Neural progenitor cell (in vitro differentiated cells): ENCODE results near the gene WFDC10A. TPM values are rescaled to one million over a fixed set of nuclear protein-coding genes. Genes with fewer than 3 reads are reported as not detected.
"Not testable (repeated sequence)": the region's sequence is repeated elsewhere in the genome, so short reads cannot be mapped to it uniquely, and the experiment has no call there.

Source experiments
- DNase-seq: peaks from one replicate; pipeline ENCODE4 v3.0.0-alpha.2; 2016; ENCODE audit warnings: low spot score
- H2AFZ ChIP-seq: fragments of 200-600 bp; sonication (generic); replicated peaks from 2 replicates; pipeline ENCODE4 v1.6.1; 2016; ENCODE audit warnings: antibody characterized with exemption
- H3F3A ChIP-seq: fragments of 200-600 bp; sonication (generic); 2 replicates; pipeline ENCODE4 v1.6.1; 2016; ENCODE audit warnings: antibody characterized with exemption, low read depth
- H3K27ac ChIP-seq: fragments of 200-600 bp; sonication (generic); 2 replicates; pipeline ENCODE4 v1.5.1; 2016; ENCODE audit warnings: mild to moderate bottlenecking
- H3K27me3 ChIP-seq: fragments of 200-600 bp; sonication (generic); 2 replicates; pipeline ENCODE4 v1.6.1; 2016; ENCODE audit warnings: mild to moderate bottlenecking, moderate library complexity
- H3K36me3 ChIP-seq: fragments of 200-600 bp; sonication (generic); 2 replicates; pipeline ENCODE4 v1.5.1; 2016
- H3K4me1 ChIP-seq: fragments of 200-600 bp; sonication (generic); 2 replicates; pipeline ENCODE4 v1.6.1; 2016; ENCODE audit warnings: mixed run types
- H3K4me2 ChIP-seq: fragments of 200-600 bp; sonication (generic); 2 replicates; pipeline ENCODE4 v1.6.1; 2016
- H3K4me3 ChIP-seq: fragments of 200-600 bp; sonication (generic); 2 replicates; pipeline ENCODE4 v1.5.1; 2016
- H3K79me2 ChIP-seq: fragments of 200-600 bp; sonication (generic); 2 replicates; pipeline ENCODE4 v1.6.1; 2016; ENCODE audit warnings: low read depth
- H3K9ac ChIP-seq: fragments of 200-600 bp; sonication (generic); 2 replicates; pipeline ENCODE4 v1.6.1; 2016
- H3K9me3 ChIP-seq: fragments of 200-600 bp; sonication (generic); 2 replicates; pipeline ENCODE4 v1.5.1; 2016; ENCODE audit warnings: low read depth
- H4K20me1 ChIP-seq: fragments of 200-600 bp; sonication (generic); 2 replicates; pipeline ENCODE4 v1.6.1; 2016; ENCODE audit warnings: low read depth
- H3K27ac Mint-ChIP-seq: 3 replicates; pipeline ENCODE4 v1.8.0; 2021; ENCODE audit warnings: mixed read lengths
- H3K27me3 Mint-ChIP-seq: 2 replicates; pipeline ENCODE4 v1.8.0; 2022; ENCODE audit warnings: low read depth, mild to moderate bottlenecking, inconsistent platforms, moderate library complexity, mixed read lengths; ENCODE audit not compliant: insufficient read depth
- H3K36me3 Mint-ChIP-seq: 3 replicates; pipeline ENCODE4 v1.8.0; 2021; ENCODE audit warnings: mixed read lengths
- H3K4me1 Mint-ChIP-seq: 3 replicates; pipeline ENCODE4 v1.8.0; 2021; ENCODE audit warnings: mixed read lengths
- H3K4me3 Mint-ChIP-seq: 3 replicates; pipeline ENCODE4 v1.8.0; 2021; ENCODE audit warnings: mild to moderate bottlenecking, moderate library complexity, mixed read lengths
- H3K9me3 Mint-ChIP-seq: 3 replicates; pipeline ENCODE4 v1.8.0; 2020; ENCODE audit warnings: mixed read lengths
- CTCF ChIP-seq: fragments of 200-600 bp; sonication (generic); IDR thresholded peaks from 2 replicates; pipeline ENCODE4 v1.5.1; 2017; ENCODE audit warnings: antibody characterized with exemption, mild to moderate bottlenecking
- EZH2 ChIP-seq: fragments of 200-600 bp; sonication (generic); IDR thresholded peaks from 2 replicates; pipeline ENCODE4 v1.6.1; 2017; ENCODE audit warnings: antibody characterized with exemption, mild to moderate bottlenecking, moderate library complexity
- EZH2phosphoT487 ChIP-seq: fragments of 200-600 bp; sonication (generic); IDR thresholded peaks from 2 replicates; pipeline ENCODE4 v1.6.1; 2017; ENCODE audit warnings: antibody characterized with exemption
- total RNA-seq: library from RNA; depleted of rRNA; stranded (reverse); fragments of >200 nt; gene quantifications from 2 replicates; pipeline ENCODE4 v1.2.3, GENCODE V29; 2015; ENCODE audit warnings: low replicate concordance

Gene WFDC10A
- total RNA-seq, 1 donor from 2014 or later: not detected

- no peaks in the 10 kb centered on the region for H3F3A ChIP-seq
- H3K36me3 ChIP-seq: no peaks in the 10 kb centered on the region
- no peak for DNase-seq
- no peaks in the 10 kb centered on the region for H3K27me3 ChIP-seq
- H2AFZ ChIP-seq: no peak overlapping the region
- peaks cover 7% of the 10 kb centered on the region for H3K27me3 Mint-ChIP-seq
- no peaks in the 10 kb centered on the region for H3K9me3 ChIP-seq
- TF ChIP-seq CTCF (no peak), EZH2phosphoT487 (no peak), EZH2 (no peak)
- no peak overlapping the region for H3K4me3 Mint-ChIP-seq
- H3K36me3 Mint-ChIP-seq: no peaks in the 10 kb centered on the region
- H3K9me3 Mint-ChIP-seq: peaks cover 20% of the 10 kb centered on the region
- no peaks in the 10 kb centered on the region for H3K4me1 ChIP-seq
- no peaks in the 10 kb centered on the region for H4K20me1 ChIP-seq
- H3K27ac Mint-ChIP-seq: no peak overlapping the region
- H3K4me2 ChIP-seq: no peak overlapping the region
- no peaks in the 10 kb centered on the region for H3K4me1 Mint-ChIP-seq
- no peak overlapping the region for H3K9ac ChIP-seq
- no peaks in the 10 kb centered on the region for H3K79me2 ChIP-seq
- H3K4me3 ChIP-seq: no peak overlapping the region
- H3K27ac ChIP-seq: no peak overlapping the region
Observed at GRCh38 chr20:45646875-45647274, 17.3 kb downstream of the WFDC10A start.

- no peaks in the 10 kb centered on the region for H3K79me2 ChIP-seq
- H3K4me3 Mint-ChIP-seq: no peak overlapping the region
- no peak overlapping the region for H3K4me2 ChIP-seq
- H3K4me1 Mint-ChIP-seq: no peaks in the 10 kb centered on the region
- peaks cover 7% of the 10 kb centered on the region for H3K27me3 Mint-ChIP-seq
- DNase-seq: no peak
- H3K9me3 ChIP-seq: no peaks in the 10 kb centered on the region
- no peak overlapping the region for H3K4me3 ChIP-seq
- no peak overlapping the region for H3K27ac Mint-ChIP-seq
- TF ChIP-seq CTCF (no peak), EZH2 (no peak), EZH2phosphoT487 (no peak)
- no peak overlapping the region for H3K27ac ChIP-seq
- H3K9ac ChIP-seq: no peak overlapping the region
- peaks cover 20% of the 10 kb centered on the region for H3K9me3 Mint-ChIP-seq
- H2AFZ ChIP-seq: no peak overlapping the region
- no peaks in the 10 kb centered on the region for H3K27me3 ChIP-seq
- H3K4me1 ChIP-seq: no peaks in the 10 kb centered on the region
- no peaks in the 10 kb centered on the region for H4K20me1 ChIP-seq
- no peaks in the 10 kb centered on the region for H3F3A ChIP-seq
- no peaks in the 10 kb centered on the region for H3K36me3 ChIP-seq
- no peaks in the 10 kb centered on the region for H3K36me3 Mint-ChIP-seq
Observed at GRCh38 chr20:45647441-45648050, 18.0 kb downstream of the WFDC10A start.

- Mint-ChIP-seq H3K27me3 (peaks cover 7% of the 10 kb centered on the region), H3K9me3 (peaks cover 20% of the 10 kb centered on the region), H3K4me1 (no peaks in the 10 kb centered on the region), H3K4me3 (no peak overlapping the region), H3K27ac (no peak overlapping the region), H3K36me3 (no peaks in the 10 kb centered on the region)
- no peaks in the 10 kb centered on the region for H3K79me2 ChIP-seq
- H3K36me3 ChIP-seq: no peaks in the 10 kb centered on the region
- no peak overlapping the region for H3K9ac ChIP-seq
- no peaks in the 10 kb centered on the region for H3K27me3 ChIP-seq
- no peaks in the 10 kb centered on the region for H3K4me1 ChIP-seq
- no peak overlapping the region for H2AFZ ChIP-seq
- H4K20me1 ChIP-seq: no peaks in the 10 kb centered on the region
- TF ChIP-seq CTCF: no peak
- no peak for DNase-seq
- H3K4me3 ChIP-seq: no peak overlapping the region
- no peak overlapping the region for H3K4me2 ChIP-seq
- no peaks in the 10 kb centered on the region for H3F3A ChIP-seq
- H3K9me3 ChIP-seq: no peaks in the 10 kb centered on the region
- no peak overlapping the region for H3K27ac ChIP-seq
Observed at GRCh38 chr20:45649312-45649863, 19.8 kb downstream of the WFDC10A start.

DNA sequence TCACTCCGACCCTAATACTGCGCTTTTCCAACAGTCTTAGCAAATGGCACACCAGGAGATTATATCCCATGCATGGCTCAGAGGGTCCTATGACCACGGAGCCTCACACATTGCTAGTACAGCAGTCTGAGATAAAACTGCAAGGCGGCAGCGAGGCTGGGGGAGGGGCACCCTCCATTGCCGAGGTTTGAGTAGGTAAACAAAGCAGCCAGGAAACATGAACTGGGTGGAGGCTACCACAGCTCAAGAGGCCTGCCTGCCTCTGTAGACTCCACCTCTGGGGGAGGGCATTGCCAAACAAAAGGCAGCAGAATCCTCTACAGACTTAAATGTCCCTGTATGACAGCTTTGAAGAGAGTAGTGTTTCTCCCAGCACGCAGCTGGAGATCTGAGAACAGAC, 22.2 kb downstream of the WFDC10A start:
- not testable (repeated sequence) for DNase-seq, H3K36me3 Mint-ChIP-seq, H3K9me3 ChIP-seq, H3K27me3 ChIP-seq, H3K79me2 ChIP-seq, H3F3A ChIP-seq, H3K27ac Mint-ChIP-seq, H3K4me2 ChIP-seq, H3K27ac ChIP-seq, H3K36me3 ChIP-seq, H2AFZ ChIP-seq, H3K9ac ChIP-seq, H3K4me1 ChIP-seq, H3K27me3 Mint-ChIP-seq, H3K4me3 Mint-ChIP-seq, H3K4me3 ChIP-seq, H4K20me1 ChIP-seq, H3K4me1 Mint-ChIP-seq
- H3K9me3 Mint-ChIP-seq: peaks cover 13% of the 10 kb centered on the region

GRCh38 chr20:45657038-45657437, 27.5 kb downstream of the WFDC10A start:
- DNase-seq, H3K36me3 ChIP-seq, H4K20me1 ChIP-seq, H3F3A ChIP-seq, H3K27ac Mint-ChIP-seq, H3K79me2 ChIP-seq, H3K4me1 ChIP-seq, H3K4me3 Mint-ChIP-seq, H3K4me1 Mint-ChIP-seq, H3K9ac ChIP-seq, H3K27ac ChIP-seq, H3K9me3 ChIP-seq, H3K27me3 ChIP-seq, H3K27me3 Mint-ChIP-seq, H3K36me3 Mint-ChIP-seq, H3K4me2 ChIP-seq, H2AFZ ChIP-seq, H3K4me3 ChIP-seq, H3K9me3 Mint-ChIP-seq: not testable (repeated sequence)
